ENCODE results near the gene LDB2.

LDB2 gene

DNA sequence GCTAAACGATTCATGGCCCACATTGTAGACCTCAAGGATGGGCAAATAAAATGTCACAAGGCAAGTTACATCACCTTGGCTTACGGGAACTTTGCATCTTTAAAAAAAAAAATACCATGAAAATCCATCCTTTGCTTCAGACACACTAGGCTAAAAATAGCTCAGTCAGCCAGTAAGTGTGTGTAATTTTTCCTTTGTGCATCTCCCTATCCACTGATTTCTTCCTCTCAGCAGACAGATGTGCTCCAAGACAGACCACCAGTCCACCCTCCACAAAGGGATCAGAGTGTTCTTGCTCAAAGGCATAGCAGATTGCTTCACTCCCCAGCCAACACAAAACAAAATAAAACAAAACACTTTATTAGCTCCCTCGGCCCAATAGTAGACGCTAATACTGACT, 14.6 kb downstream of the LDB2 start:
- DNase-seq = no peak

GRCh38 chr4:16881151-16881884, 17.1 kb downstream of the LDB2 start:
- DNase-seq = no peak

GRCh38 chr4:16875487-16875886, 23.0 kb downstream of the LDB2 start:
- no peak for DNase-seq

DNA sequence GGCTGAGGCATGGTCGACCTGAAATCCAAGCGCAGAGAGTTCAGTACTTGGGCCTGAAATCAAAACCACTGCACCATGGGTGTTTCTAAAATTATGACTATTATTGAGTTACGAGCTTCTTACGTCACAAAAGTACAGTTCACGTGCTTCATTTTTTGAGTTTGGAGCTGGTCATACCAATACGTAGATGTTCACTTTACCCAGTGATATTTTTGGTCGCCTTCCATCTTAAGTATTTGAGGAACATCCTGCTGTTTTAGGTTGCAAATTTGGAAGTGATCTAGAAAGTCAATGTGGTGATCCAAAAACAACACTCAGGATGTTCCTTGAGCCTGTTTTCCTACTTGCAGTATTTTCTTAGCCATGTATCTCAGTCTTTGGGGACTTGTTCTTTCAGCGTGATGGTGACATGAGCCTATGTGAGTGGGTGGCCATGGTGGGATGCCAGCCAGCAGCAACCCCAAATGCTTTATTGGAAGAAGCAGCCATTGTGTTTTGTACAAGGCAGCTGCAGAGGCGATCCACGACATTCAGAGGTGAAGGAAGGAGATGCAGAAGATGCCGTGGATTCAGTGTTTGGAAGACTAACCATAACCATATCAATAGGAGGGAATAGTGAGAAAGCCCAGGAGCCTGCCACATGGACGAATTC, 28.7 kb downstream of the LDB2 start:
- DNase-seq = no peak

GRCh38 chr4:16868674-16869073, 29.8 kb downstream of the LDB2 start:
- DNase-seq = no peak

DNA sequence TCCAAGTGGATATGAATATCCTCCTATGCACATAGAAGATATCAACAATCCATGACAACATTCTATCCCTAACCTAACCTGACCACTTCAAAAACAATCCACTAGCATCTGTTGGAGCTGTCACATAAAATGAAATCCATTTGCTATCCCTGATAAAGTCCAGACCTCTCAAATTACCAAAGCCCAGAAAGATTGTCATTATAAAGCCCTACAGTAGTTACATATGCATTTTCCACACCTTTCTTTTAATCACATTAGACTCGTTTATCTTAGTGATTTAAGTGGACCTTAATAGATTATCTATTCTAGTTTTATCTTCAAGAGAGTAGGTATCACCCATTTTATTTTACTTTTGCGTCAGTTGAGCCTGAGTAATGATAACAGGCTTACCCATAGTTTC, 30.6 kb downstream of the LDB2 start:
- DNase-seq = no peak

GRCh38 chr4:16866974-16867373, 31.5 kb downstream of the LDB2 start:
- no peak for DNase-seq

GRCh38 chr4:16865897-16866283, 32.6 kb downstream of the LDB2 start:
- DNase-seq = no peak

- no peak for DNase-seq
These were observed 33.1 kb downstream of the LDB2 start for GRCh38 chr4:16865209-16865896.

- no peak for DNase-seq
These were observed 34.2 kb downstream of the LDB2 start for GRCh38 chr4:16864199-16864598.

DNA sequence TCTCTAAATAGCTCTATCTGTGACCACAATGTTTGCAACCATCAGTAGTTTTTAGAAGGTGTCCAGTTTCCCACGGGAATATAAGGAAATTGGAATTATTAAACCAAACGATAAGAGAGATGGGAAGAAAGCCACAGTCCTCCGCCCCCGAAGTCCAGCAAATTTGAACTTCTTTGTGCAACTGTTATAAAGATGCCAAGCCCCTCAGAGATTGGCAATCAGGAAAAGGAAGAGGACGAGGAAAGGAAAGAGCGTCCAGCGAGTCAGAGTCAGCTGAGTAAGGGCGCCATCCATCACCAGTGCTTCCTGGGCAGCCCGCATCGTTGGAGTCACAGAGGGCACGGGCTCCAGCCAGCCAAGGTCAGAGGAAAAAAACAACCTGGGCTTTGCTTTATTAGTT, 35.7 kb downstream of the LDB2 start:
- DNase-seq = no peak

- DNase-seq = no peak
These were observed 37.9 kb downstream of the LDB2 start for GRCh38 chr4:16860516-16860915.

GRCh38 chr4:16859031-16859430, 39.4 kb downstream of the LDB2 start:
- no peak for DNase-seq

- no peak for DNase-seq
These were observed 40.1 kb downstream of the LDB2 start for GRCh38 chr4:16858275-16858752.

GRCh38 chr4:16857425-16857824, 41.0 kb downstream of the LDB2 start:
- no peak for DNase-seq

GRCh38 chr4:16853640-16854039, 44.8 kb downstream of the LDB2 start:
- no peak for DNase-seq

DNA sequence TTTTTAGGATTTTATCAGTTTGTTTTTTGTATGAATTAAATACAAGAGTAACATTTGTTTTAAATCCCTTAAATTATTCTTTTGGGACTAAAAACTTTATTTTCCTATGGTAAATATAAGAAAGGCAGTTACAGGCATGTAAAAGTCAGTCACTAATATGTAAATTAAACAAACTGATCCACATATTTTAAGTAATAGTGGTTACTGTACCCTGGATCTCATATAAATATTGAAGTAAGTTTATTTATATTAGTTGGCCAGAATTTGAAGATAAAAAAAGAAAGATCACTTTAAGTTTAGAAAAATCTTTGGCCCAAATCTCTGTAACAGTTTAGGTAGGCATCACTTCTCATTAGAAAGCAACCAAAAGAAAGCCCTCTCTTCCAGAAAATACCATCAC, 45.8 kb downstream of the LDB2 start:
- DNase-seq = no peak

- DNase-seq = no peak
These were observed 46.2 kb downstream of the LDB2 start for GRCh38 chr4:16852228-16852627.

DNA sequence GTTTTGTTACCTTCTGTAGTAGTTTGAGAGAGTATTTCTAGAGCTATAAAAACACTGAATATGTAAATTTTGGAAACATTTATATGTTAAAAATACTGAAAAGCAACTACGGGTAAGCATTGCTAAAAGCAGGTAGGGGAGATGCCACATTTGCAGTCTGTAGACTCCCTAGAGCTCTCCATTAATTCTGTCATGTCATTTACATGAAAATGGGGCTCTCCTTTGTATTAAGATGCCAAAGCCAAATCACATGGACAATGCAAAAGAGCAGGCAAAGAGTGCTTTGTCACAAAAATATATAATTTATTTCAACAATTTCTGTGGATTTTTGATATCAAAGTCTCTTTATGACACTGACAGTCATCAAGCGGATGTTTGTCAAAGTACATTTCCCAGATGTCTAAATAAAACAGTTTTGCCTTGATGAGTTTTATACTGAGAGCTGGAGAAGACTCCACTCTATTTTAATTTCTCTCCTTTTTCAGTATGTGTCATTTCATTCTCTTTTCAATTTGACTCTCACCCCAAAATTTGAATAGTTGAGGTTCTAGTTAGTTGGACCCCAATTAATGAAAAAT, 51.8 kb downstream of the LDB2 start:
- no peak for DNase-seq

DNA sequence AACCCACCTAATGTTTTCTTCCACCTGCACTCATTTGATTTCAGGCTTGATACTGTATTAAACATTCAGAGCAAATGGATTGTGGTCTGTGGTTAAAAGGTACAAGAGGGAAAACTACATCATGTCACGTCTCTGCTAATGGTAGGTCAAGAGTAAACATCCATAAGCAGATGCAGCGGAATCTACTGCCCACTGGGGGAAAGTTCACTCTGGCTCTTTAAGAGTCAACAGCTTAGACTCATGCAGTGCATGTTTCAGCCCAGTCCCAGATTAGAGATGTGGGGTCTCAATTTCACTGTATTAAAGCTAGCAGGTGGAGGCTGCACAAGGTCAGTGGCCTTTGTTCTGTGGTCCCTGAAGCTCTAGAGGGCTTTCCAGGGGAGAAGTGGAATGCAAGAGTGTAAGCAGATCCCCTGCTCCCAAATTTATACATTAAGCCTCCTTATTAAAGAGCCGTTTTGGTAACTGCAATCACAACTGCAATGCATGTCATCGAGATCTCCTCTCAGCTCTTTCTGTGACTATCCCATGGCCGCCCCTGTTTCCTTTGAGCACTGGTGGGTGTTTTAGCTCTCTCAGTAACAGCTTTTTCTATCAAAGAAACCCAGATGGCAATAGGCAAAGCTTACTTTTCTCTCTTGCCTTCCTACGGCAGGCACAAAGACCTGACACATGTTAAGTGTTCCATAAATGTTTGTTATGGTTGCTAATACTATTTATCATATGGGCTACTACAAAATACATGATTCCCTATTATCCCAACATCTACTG, 53.4 kb downstream of the LDB2 start:
- DNase-seq = no peak

DNA sequence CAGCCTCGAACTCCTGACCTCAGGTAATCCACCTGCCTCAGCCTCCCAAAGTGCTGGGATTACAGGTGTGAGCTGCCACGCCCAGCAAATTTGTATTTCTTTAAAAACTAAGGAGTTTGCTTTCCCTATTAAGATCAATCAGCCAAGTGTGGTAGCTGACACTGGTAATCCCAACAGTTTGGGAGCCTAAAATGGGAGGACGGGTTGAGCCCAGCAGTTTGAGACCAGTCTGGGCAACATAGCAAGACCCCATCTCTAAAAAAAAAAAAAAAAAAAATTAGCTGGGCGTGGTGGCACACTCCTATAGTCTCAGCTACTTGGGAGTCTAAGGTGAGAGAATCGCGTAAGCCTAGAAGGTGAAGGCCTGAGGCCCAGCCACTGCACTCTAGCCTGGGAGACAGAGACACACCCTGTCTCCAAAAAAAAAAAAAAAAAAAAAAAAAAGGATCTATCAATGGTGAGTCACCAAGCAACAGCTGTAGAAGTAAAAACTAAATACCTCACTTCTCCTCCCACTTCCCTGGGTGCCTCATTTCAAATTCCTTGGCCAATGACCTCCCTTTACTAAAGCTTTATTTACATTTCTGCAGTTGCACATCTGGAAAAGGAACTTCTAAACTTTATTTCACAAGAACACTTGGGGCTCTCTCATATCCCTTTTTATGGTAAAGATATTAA, 54.5 kb downstream of the LDB2 start:
- DNase-seq = no peak

DNA sequence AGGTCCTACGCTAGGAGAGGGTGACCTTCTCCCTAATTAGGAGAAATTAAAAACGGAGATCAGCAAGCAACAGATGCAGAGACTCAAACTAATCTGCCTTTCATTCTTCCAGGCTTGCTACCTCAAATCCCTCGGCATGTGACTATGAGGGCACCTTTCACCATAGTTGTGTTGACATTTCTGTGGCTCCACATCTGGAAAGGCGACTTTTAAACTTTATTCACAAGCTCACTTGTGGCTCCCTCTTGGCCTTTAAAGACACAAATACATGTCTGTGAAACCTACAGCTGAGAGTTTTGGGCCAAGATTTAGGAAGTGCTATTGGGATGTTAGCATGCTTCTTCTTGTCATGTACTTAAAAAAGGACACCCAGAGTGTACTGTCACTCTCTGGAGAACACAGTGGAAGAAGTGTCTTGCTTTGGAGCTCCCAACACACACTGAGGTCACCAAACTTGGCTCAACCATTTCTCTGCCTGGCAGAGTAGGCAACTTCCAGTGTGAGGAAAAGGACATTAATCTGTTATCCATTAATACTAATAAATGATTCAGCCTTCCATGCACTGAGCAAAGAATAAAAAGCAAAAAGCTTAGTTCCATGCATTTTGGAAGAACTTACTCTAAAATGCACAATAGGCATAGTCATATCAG, 60.1 kb downstream of the LDB2 start:
- no peak for DNase-seq
